Suprapubic skin (tissue), 4 donors: ENCODE results near the gene PACRG.

Experiments used
- CTCF ChIP-seq, 2 donors: fragments of 200-600 bp in 1 of 2; fragments of 450-650 bp in 1 of 2; sonication (generic) in 1 of 2; IDR thresholded peaks; one replicate each; pipeline ENCODE4 v1.5.1; 2016 to 2019; ENCODE audit warnings: antibody characterized with exemption in 2 of 2, mild to moderate bottlenecking in 1 of 2, moderate library complexity in 1 of 2
- POLR2A ChIP-seq, 2 donors: fragments of 450-650 bp; IDR thresholded peaks; one replicate each; pipeline ENCODE4 v1.6.1; 2017; ENCODE audit warnings: antibody characterized with exemption in 2 of 2, mild to moderate bottlenecking in 2 of 2, moderate library complexity in 2 of 2
- POLR2AphosphoS5 ChIP-seq, 3 donors: sonication (generic); formaldehyde crosslinking; IDR thresholded peaks; one replicate each; pipeline ENCODE4 v1.6.1; 2017; ENCODE audit warnings: antibody characterized with exemption in 3 of 3

- TF ChIP-seq CTCF (IDR thresholded peaks at IDR 0.05), result no peak
- TF ChIP-seq POLR2A (IDR thresholded peaks at IDR 0.05), result no peak
- no peak for TF ChIP-seq POLR2AphosphoS5 (IDR thresholded peaks at IDR 0.05)
Observed at GRCh38 chr6:162854228-162854627, 126.5 kb downstream of the PACRG start.
